HG03432 (cell line): ENCODE measurements around the gene SMAD7.
A peak's percentile ranks its signal among the peaks of the same experiment; 100 is the strongest.

Experiments
- ATAC-seq: cut with Tn5 transposase; IDR thresholded peaks from one replicate; pipeline ENCODE4 v1.9.1; 2021; ENCODE audit warnings: mild to moderate bottlenecking, moderate library complexity; ENCODE audit not compliant: unreplicated experiment

Gene SMAD7

GRCh38 chr18:48946329-48946835, 4.4 kb downstream of the SMAD7 start:
- no peak for ATAC-seq

DNA sequence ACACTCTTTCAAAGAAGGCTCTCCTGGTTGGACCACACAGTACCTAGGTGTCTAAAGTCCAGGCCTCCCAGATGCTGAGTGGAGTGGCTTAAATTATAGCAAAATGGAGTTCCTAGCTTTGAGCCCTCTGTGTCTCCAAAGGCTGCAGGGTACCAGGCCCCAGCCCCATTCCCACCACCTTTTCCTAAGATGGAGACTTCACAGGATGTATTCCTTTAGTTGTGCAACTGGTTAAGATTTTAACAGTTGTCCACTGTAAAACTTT, 4.9 kb downstream of the SMAD7 start:
- ATAC-seq: no peak

DNA sequence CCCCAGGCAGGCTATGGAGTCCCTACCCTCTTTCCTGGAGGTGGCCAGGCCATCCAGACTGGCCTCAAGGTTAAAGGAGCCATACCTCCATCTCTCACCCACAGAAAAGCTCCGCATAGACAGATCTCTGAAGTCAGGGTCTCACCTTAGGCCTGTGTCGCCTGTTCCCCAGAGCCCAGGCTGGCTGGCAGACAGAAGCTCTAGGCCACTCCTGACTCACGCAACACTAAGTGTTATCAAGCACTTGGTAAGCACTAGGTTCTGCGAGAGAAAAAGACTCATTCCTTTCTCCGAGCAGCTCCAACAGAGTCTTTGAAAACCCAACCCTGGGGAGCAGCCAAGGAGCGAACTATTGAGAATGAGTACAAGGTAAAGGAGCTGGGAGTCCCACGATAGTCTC, 6.1 kb downstream of the SMAD7 start:
- ATAC-seq: no peak

GRCh38 chr18:48943736-48944527, 6.8 kb downstream of the SMAD7 start:
- no peak for ATAC-seq

DNA sequence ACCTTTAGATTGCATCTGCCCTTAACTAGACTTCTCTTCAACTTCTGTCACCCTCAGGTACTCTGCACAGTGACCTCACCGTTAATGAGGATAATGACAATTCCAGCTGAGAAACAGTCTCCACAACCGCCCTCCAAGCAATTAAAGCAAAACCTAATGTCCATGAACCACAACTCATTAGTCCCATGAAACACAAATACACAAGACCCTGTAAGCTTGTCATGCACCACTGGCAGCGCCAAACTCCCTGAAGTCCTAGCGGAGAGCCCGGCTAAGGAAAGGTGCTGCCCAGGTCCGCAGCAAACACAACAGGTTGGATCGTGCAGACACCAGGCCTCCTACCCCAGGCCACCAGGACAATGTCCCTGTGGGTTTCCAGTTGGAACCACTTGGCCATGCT, 7.4 kb downstream of the SMAD7 start:
- no peak for ATAC-seq

DNA sequence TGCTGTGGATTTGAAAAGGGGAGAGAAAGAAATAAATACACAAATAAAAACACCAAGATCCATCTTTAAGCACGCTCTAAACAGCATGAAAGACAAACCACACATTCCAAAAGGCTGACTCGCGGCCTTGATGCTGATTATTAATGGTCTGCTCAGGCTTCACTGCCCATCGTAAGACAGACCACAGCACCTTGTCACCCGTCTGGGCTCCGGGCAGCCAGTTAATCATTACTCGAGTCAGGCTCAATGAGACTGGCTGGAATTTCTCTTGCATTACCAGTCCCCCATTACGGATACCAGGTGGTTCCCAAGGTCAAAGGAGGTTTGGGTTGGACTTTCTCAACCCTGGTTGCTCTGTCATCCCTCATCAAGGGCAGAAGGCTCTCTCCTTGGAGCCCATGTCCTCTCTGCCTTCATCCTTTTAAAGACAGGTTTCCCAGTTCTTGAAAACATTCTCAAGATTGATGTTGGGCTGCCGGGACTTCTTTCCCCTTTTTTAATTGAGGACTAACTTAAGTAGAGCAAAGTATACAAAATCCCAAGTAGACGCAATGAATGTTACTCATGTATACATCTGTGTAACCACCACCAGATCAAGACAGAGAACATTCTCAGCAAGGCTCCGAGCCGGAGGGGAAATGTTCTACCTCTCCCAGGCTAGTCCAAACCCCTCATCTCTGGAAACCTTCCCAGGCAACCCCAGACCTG, 8.1 kb downstream of the SMAD7 start:
- ATAC-seq: no peak

- ATAC-seq: no peak
These were observed 8.7 kb downstream of the SMAD7 start for GRCh38 chr18:48942086-48942485.

- no peak for ATAC-seq
These were observed 9.1 kb downstream of the SMAD7 start for GRCh38 chr18:48941672-48942071.

DNA sequence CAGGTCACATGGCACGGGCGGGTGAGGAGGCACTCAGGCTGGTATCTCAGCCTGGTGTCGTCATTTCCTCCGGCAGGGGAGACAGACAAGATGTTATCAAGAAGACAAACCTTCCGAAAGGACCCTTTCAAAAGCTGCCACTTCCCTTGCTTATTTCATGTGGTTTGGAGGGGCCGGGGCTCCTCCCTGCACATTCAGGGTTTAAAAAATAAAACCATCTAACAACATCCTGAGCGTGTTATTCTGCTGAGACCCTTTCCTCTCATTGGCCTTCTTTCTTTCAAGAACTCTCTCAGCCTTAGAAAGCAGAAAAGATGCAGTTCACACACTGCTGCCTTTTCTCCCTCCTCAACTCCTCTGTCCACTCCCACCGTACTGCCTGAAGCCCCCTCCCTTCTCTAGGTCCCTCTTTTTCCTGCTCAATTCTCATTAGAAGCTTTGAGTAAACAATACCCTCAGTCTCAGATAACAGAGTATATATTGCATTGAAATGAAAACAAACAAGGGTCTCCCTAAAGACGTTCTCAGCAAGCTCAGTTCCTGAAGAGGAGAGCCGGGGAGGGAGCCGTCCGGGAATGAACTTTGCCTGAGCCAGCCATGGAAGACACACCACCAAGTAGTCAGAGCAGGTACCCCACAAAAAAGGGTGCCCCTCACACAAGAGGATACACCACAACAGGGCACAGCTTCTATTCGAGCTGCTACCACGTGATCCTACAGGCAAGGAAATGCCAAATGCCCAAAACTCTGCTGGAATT, 9.7 kb downstream of the SMAD7 start:
- peak; percentile 63 for ATAC-seq

DNA sequence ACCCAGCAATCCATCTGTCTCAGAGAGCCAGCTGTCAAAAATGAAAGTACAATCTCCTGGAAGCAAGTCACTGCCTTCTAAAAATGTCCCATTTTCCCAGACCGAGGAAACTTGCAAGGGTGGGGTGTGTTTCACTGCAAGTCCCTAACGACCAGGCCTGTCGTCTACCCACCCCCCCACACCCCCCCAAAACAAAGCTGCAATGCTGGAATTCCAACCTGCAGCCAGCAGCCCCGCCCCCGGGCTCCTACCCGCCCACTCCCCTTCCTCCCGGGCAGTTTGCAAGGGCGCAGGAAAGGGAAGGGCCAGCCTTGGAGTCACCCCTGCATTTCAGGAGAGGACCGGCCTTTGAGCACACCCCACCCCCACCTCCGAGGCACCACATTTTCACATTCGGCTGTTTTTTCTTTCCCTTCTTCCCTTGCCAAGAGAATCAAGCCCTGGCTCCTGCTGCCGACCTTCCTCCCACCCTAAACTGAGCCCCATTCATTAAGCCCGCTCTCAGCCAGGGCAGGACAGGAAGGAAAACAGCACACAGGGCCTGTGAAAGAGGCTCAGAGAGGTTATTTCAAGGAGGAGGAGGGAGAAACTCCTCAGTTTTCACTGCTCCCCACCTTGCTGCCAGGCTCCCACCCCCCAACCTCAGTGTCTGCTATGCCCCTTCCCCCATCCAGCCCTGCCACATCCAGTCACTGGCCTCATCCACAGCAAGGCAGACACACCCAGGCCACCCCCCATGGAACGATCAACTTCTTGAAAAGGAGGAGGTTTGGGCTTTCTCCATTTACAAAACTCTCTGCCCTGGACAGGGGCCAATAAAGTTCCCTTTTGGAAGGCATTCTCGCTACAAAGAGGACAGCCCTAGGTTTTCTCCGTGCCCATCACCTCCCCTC, 11.3 kb downstream of the SMAD7 start:
- no peak for ATAC-seq

- ATAC-seq: no peak
These were observed 11.9 kb downstream of the SMAD7 start for GRCh38 chr18:48938827-48939204.

DNA sequence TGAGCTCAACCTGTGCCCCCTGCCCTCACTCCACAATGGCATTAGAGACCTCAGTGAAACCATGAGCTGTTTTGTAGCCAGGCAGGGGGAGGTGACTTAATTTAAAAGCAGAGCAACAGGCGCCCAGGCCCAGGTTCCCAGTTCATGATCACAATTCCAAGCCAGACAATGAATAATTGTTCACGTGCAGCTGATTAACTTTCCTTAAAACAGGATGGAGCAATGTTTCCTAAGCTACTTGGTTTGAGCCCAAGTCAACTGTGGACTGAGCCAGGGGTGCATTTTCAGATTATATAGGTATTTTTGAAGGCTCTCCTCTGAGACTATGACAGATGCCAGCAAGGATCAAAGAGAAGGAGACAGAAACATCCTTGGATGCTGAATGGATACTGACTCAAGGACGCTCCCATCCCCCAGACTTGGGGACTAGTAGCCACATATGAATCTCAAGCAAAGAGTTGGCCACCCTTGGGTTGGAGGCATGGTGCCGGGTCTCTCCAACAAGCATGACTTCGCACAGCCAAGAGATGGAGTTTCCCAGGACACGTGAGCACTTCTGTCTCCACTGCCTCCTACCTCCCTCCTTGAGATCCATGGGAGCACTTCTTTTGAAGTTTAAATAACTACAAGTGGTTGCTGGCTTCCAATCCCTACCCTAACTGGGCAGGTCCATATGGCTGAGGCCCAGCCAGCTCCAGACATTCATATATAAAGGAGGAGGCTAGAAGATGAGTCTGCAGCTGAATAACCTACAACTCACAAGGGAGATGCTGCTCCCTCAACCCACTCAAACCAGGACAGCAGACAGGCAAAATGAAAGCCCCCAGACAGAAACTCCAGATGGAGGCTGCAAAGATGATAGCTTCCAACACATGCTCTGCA, 12.7 kb downstream of the SMAD7 start:
- ATAC-seq: no peak

- ATAC-seq: no peak
These were observed 15.4 kb downstream of the SMAD7 start for GRCh38 chr18:48935433-48935774.

DNA sequence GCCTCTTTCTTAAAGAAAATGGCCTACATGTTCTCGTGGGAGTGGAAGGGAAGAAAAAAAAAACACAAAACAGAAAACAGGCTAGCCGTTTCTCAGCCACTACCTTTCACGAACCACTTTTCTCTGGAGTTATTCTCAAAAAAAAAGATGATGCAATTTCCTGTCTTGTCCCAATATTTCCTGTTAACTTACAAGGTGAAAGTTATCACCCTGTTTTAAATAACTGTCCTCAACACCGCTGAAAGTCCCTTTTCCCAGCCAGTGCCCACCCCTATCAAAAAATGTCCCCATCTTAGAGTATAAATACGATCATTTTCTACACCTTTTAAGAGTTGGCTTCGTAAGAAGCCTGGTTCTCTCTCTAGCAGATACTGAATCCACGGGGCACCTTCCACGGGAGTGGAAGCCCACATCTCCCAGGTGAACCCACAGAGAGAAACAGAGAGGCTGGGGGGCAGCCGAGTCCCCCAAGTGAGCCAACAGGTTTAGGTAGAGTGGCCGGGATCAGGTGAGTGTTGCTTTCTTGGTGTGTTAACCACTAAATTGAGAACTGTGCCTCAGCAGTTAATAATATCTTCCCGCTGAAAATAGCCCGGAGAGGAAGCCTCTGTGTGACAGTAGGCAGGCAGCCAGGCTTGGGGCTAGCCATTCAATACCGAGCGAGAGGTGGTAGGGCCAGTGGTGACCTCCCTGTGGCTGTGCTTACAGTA, 15.9 kb downstream of the SMAD7 start:
- peak; percentile 62 for ATAC-seq

DNA sequence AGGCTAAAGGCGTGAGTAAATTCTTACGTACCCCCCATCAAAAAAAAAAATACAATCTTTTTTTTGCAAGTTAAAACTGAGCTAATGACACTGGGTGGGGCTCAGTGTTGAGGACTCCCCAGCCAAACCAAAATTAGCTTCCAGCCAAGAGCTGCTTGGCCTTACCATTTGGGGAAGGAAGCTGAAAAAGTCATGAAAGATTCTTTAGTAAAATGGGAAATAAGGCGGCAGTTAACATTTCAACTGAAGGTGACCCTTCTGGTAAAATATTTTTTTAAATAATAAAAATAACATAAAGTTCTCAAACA, 16.4 kb downstream of the SMAD7 start:
- no peak for ATAC-seq

GRCh38 chr18:48933578-48934414, 17.0 kb downstream of the SMAD7 start:
- ATAC-seq: no peak

GRCh38 chr18:48932822-48933510, 17.8 kb downstream of the SMAD7 start:
- no peak for ATAC-seq

DNA sequence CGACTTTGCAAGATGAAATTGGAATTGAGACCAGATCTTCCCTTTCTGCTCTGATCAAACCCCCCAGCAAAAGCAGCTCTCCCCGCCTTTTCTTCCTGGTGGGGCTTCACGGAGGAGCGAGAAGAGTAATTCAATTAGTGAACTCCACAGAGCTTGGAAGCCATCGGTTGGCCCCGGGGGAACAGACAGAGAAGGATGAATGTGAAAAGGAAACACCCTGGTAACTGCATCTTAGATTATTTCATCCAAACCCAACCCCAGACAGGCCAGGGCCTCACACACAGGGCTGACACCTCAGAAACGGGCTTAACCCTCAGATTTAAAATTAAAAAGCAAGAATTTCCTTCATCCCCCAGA, 18.3 kb downstream of the SMAD7 start:
- no peak for ATAC-seq
